GM12878 (cell line): ENCODE measurements around the gene PI16. TPM values are rescaled to one million over a fixed set of nuclear protein-coding genes. Genes with fewer than 3 reads are reported as not detected.
A peak's percentile ranks its signal among the peaks of the same experiment; 100 is the strongest.

Source experiments
- ATAC-seq: fragments of 200-7000 bp; cut with Tn5 transposase; 3 replicates; pipeline ENCODE4 v1.9.1; 2020; ENCODE audit warnings: mild to moderate bottlenecking, moderate library complexity
- BruUV-seq: library from RNA; stranded (reverse); fragments of 400-500 nt; replicated peaks from 2 replicates; lab custom pipeline; 2021; lab: Mats Ljungman, UMichigan
- CTCF ChIA-PET: fragments of 300-600 bp; sonication (Branson Sonifier 250); formaldehyde crosslinking; extraction: SDS; loops from one replicate; lab custom pipeline; 2021; ENCODE audit warnings: inconsistent platforms; lab: Yijun Ruan, JAX
- POLR2A ChIA-PET: fragments of 350-600 bp; formaldehyde crosslinking; extraction: SDS; loops from one replicate; lab custom pipeline; 2021; ENCODE audit warnings: inconsistent platforms; lab: Charles Lee
- RAD21 ChIA-PET: fragments of 300-600 bp; sonication (Branson Sonifier 250); formaldehyde crosslinking; loops from one replicate; lab custom pipeline; 2023; ENCODE audit warnings: antibody characterized with exemption; ENCODE audit not compliant: unreplicated experiment; lab: Charles Lee
- SMC1A ChIA-PET: fragments of 300-600 bp; sonication (Branson Sonifier 250); formaldehyde crosslinking; loops from one replicate; lab custom pipeline; 2023; ENCODE audit not compliant: unreplicated experiment, uncharacterized antibody; lab: Charles Lee
- DNase-seq: peaks from one replicate; pipeline ENCODE4 v3.0.0-alpha.2; 2011; ENCODE audit warnings: low read depth, low spot score
- FAIRE-seq: peaks from 3 replicates; lab custom pipeline; 2011; peaks lifted over from hg19 to GRCh38; lab: Jason Lieb, UNC
- H2AFZ ChIP-seq: 2 replicates; pipeline ENCODE4 v1.6.0; 2011; ENCODE audit warnings: low read depth, low read length, control low read depth; ENCODE audit not compliant: control insufficient read depth
- H3K27ac ChIP-seq: 2 replicates; pipeline ENCODE4 v1.5.1; 2011; ENCODE audit warnings: control low read depth; ENCODE audit not compliant: control insufficient read depth, insufficient read depth
- H3K27me3 ChIP-seq, 2 experiments: replicated peaks in 1 of 2; 2 replicates each; pipeline versions ENCODE4 v1.6.0 to v1.6.1; 2011; ENCODE audit warnings: low read length in 1 of 2; ENCODE audit not compliant: control insufficient read depth in 2 of 2, insufficient read depth in 2 of 2
- H3K36me3 ChIP-seq, 2 experiments: 2 replicates each; pipeline ENCODE4 v1.5.1; 2011; ENCODE audit warnings: low read length in 1 of 2; ENCODE audit not compliant: control insufficient read depth in 2 of 2, insufficient read depth in 2 of 2
- H3K4me1 ChIP-seq: 2 replicates; pipeline ENCODE4 v1.6.1; 2011; ENCODE audit warnings: mild to moderate bottlenecking, low read length, moderate library complexity, mixed read lengths; ENCODE audit not compliant: control insufficient read depth, insufficient read depth
- H3K4me2 ChIP-seq: 2 replicates; pipeline ENCODE4 v1.6.0; 2011; ENCODE audit warnings: control low read depth; ENCODE audit not compliant: control insufficient read depth, insufficient read depth
- H3K4me3 ChIP-seq: fragments of 200-600 bp; sonication (generic); 2 replicates; pipeline ENCODE4 v1.5.1; 2016
- H3K79me2 ChIP-seq: 2 replicates; pipeline ENCODE4 v1.6.0; 2011; ENCODE audit warnings: low read length; ENCODE audit not compliant: control insufficient read depth, insufficient read depth
- H3K9ac ChIP-seq: 2 replicates; pipeline ENCODE4 v1.8.0; 2011; ENCODE audit warnings: low read length, control low read depth, mixed read lengths; ENCODE audit not compliant: control insufficient read depth, insufficient read depth
- H3K9me3 ChIP-seq: replicated peaks from 3 replicates; pipeline ENCODE4 v1.5.1; 2011; ENCODE audit warnings: mild to moderate bottlenecking, low read length; ENCODE audit not compliant: control insufficient read depth, insufficient read depth
- H4K20me1 ChIP-seq: 2 replicates; pipeline ENCODE4 v1.6.0; 2011; ENCODE audit not compliant: control insufficient read depth, insufficient read depth
- CHD4 ChIP-seq: fragments of 200-600 bp; sonication (generic); IDR thresholded peaks from 2 replicates; pipeline ENCODE4 v1.6.1; 2016; ENCODE audit warnings: mild to moderate bottlenecking
- DPF2 ChIP-seq: fragments of 450-650 bp; IDR thresholded peaks from 2 replicates; pipeline ENCODE4 v1.6.1; 2017; ENCODE audit warnings: mild to moderate bottlenecking
- EGR1 ChIP-seq, 2 experiments: IDR thresholded peaks; 1 replicate in 1 of 2; 2 replicates in 1 of 2; pipeline ENCODE4 v1.6.1; 2011 to 2012; ENCODE audit warnings: low read depth in 2 of 2, low read length in 2 of 2, borderline replicate concordance in 1 of 2, mild to moderate bottlenecking in 1 of 2, moderate library complexity in 1 of 2
- ESRRA ChIP-seq: IDR thresholded peaks from 2 replicates; pipeline ENCODE4 v1.6.1; 2012; ENCODE audit warnings: mild to moderate bottlenecking, low read length, improper control_type of control experiment
- EZH2 ChIP-seq: IDR thresholded peaks from 2 replicates; pipeline ENCODE4 v1.6.1; 2012; ENCODE audit warnings: low read depth, mild to moderate bottlenecking, control low read depth, inconsistent platforms, low read length, borderline replicate concordance; ENCODE audit not compliant: control insufficient read depth
- FOXM1 ChIP-seq: IDR thresholded peaks from 2 replicates; pipeline ENCODE4 v1.6.1; 2012; ENCODE audit warnings: low read depth, mild to moderate bottlenecking, inconsistent platforms, low read length, moderate library complexity
- GATAD2B ChIP-seq: fragments of 450-650 bp; conservative IDR thresholded peaks from 2 replicates; pipeline ENCODE4 v1.6.1; 2017; ENCODE audit warnings: low read depth, mild to moderate bottlenecking, moderate library complexity
- IKZF1 ChIP-seq: fragments of 450-650 bp; conservative IDR thresholded peaks from 2 replicates; pipeline ENCODE4 v1.6.1; 2017; ENCODE audit warnings: antibody characterized with exemption, mild to moderate bottlenecking
- RELA ChIP-seq: fragments of 450-650 bp; IDR thresholded peaks from 2 replicates; pipeline ENCODE4 v1.8.0; 2014; ENCODE audit warnings: borderline replicate concordance; ENCODE audit not compliant: partially characterized antibody
- RUNX3 ChIP-seq: IDR thresholded peaks from 2 replicates; pipeline ENCODE4 v1.6.1; 2012; ENCODE audit warnings: low read length, inconsistent platforms
- SMARCA5 ChIP-seq: fragments of 450-650 bp; IDR thresholded peaks from 2 replicates; pipeline ENCODE4 v1.6.1; 2017; ENCODE audit warnings: mild to moderate bottlenecking
- TARDBP ChIP-seq: IDR thresholded peaks from 2 replicates; pipeline ENCODE4 v1.6.1; 2016; ENCODE audit warnings: borderline replicate concordance
- WRNIP1 ChIP-seq: IDR thresholded peaks from 2 replicates; pipeline ENCODE4 v1.6.1; 2011; ENCODE audit warnings: low read depth, low read length, improper control_type of control experiment, borderline replicate concordance
- ZNF622 ChIP-seq: fragments of 450-650 bp; IDR thresholded peaks from 2 replicates; pipeline ENCODE4 v1.6.1; 2017; ENCODE audit warnings: mild to moderate bottlenecking, inconsistent platforms
- WGBS: methylation state at CpG from one replicate; pipeline ENCODE4 v1.1.6; 2016; ENCODE audit warnings: low lambda C conversion rate; ENCODE audit not compliant: insufficient replicate concordance, insufficient coverage; ENCODE audit errors: missing lambda C conversion rate; 5-methylcytosine and 5-hydroxymethylcytosine counted together
- in situ Hi-C: fragments of 300-500 bp; cut with MboI; formaldehyde crosslinking; loops from 9 replicates; pipeline ENCODE4 v1.14.3; 2018; ENCODE audit warnings: mixed read lengths
- intact Hi-C: fragments of 100-400 bp; cut with micrococcal nuclease; formaldehyde crosslinking; loops from one replicate; pipeline ENCODE4 v1.14.2; 2022; ENCODE audit not compliant: unreplicated experiment
- polyA plus RNA-seq, 11 experiments: library from polyadenylated mRNA; depleted of rRNA in 4 of 11; unstranded in 6 of 11; stranded (reverse) in 5 of 11; fragments of >200 nt; fragmentation: Nextera tagmentation in 4 of 11; fragmentation: Illumina TruSeq in 1 of 11; extraction: Ambion mirVana in 4 of 11; extraction: Trizol in 1 of 11; gene quantifications; 1 replicate in 1 of 11; 2 replicates in 10 of 11; pipeline versions ENCODE4 v1.2.1 to v1.2.3, GENCODE V29; 2011 to 2016; ENCODE audit warnings: inconsistent platforms in 2 of 11, missing spikeins in 2 of 11, low read depth in 1 of 11
- total RNA-seq, 4 experiments: library from RNA; depleted of rRNA in 3 of 4; stranded (reverse); fragments of >200 nt in 3 of 4; fragmentation: Illumina TruSeq in 1 of 4; extraction: Trizol in 1 of 4; gene quantifications; 2 replicates each; pipeline versions ENCODE4 v1.2.1 to v1.2.3, GENCODE V29; 2013 to 2021
- TF ChIP-seq, protein P1 (sequence below): fragments of 450-650 bp; IDR thresholded peaks from 2 replicates; pipeline ENCODE4 v1.6.1; 2017; ENCODE audit warnings: mild to moderate bottlenecking, low read depth, inconsistent platforms; ENCODE audit not compliant: poor library complexity, severe bottlenecking
- TF ChIP-seq, protein P2 (sequence below): fragments of 450-650 bp; conservative IDR thresholded peaks from 2 replicates; pipeline ENCODE4 v1.6.1; 2017; ENCODE audit warnings: mild to moderate bottlenecking, moderate library complexity
- TF ChIP-seq, protein P3 (sequence below): fragments of 450-650 bp; IDR thresholded peaks from 2 replicates; pipeline ENCODE4 v1.6.1; 2017; ENCODE audit warnings: low read depth, mild to moderate bottlenecking, moderate library complexity

The PI16 gene
- total and polyA plus RNA-seq, 10 of the 15 experiments (the other 5 are each of a cell fraction or from before 2014, with no cell fraction given), result 0.08 to 0.12 TPM; not detected in 8

DNA sequence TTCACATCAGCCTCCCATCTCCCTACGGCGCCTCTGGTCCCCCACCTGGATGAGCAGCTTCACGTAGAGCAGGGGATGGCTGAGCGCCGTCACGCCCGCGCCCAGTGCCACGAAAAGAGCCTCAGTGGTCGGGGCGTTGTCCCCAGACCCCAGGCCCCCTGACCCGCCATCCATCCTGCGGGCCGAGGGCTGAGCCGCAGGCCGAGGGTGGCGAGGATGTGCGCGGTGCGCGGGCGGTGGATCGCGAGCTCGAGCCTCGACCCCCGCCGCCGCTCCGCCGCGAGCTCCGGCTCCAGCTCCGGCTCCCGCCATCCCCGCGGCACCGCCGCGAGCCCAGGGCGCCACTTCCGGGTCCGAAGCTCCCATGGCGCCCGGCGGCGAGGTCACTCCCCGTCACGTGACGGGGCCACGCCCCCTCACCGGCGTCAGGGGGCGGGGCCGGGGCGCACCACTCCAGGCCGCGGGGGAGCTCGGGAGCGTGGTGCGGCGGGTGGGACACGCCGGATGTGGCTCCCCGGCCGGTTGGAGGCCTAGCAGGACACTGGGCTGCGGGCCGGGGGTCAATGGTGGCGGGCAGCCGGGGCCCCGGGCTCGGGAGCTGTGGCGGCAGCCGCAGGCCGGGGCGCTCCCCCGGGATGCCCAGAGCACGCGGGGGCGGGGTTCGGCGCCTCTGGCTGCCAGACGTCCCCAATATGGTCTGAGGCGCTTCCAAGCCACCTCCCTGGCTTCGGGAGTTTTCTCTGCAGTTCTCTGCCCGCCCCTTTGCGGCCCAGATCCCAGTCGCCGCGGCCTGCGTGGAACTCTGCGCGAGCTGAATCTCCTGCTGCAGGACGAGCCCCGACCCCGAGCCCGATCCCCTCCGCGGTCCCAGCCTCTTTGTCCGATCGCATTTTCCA is 31.5 kb downstream of the PI16 start, which contains the start of gene MTCH1:
TSS of gene MTCH1 (minus strand) at position 389 of the 896 bp plus-strand sequence. CDS start at position 366, 23 bp downstream.
- Histone ChIP-seq H2AFZ (peak within 1 kb of the TSS; percentile 87), H3K4me1 (peaks cover 9% of the 10 kb centered on the region), H3K9ac (peak within 1 kb of the TSS; percentile 94), H3K9me3 (no peaks in the 10 kb centered on the region), H3K36me3 (peaks cover 2 to 8% of the 10 kb centered on the region in 2 experiments; a peak in 3 of 4 replicates), H3K4me3 (peak within 1 kb of the TSS; percentile 93), H3K27ac (peak within 1 kb of the TSS; percentile 90), H3K27me3 (no peaks in the 10 kb centered on the region; a peak in 1 of 4 replicates), H3K4me2 (peak within 1 kb of the TSS; percentile 85), H4K20me1 (0 out of 2 replicates have a peak, but pooled peaks cover 2% of the 10 kb centered on the region), H3K79me2 (peaks cover 50% of the 10 kb centered on the region)
- BruUV-seq, result no TSS peak
- peak; percentile 93 for ATAC-seq
- FAIRE-seq, result peak; percentile 54
- in situ Hi-C loops (no loop called here), intact Hi-C loops (loop anchor here (2.0 kb wide), 1 partner anchor 21 kb away; no protein-coding TSS in a partner anchor)
- CTCF ChIA-PET, result interaction anchor here (0.5 to 1.4 kb wide), 10 partner anchors 8 to 399 kb away, joined by 3 to 10 read pairs (median 3); partner anchors contain the start of gene C6orf89
- DNase-seq, result peak; percentile 43
- SMC1A ChIA-PET, result interaction anchor here (0.8 to 5.0 kb wide), 5 partner anchors 14 to 101 kb away, joined by 3 to 32 read pairs (median 4); partner anchors contain the start of gene C6orf89
- POLR2A ChIA-PET, result interaction anchor here (1.0 to 4.9 kb wide), 10 partner anchors 16 to 271 kb away, joined by 3 to 74 read pairs (median 5); partner anchors contain the start of genes C6orf89, FGD2 and TBC1D22B
- 1% methylated on average over 83 of the region's 101 CpGs for WGBS
- RAD21 ChIA-PET, result interaction anchor here (0.7 to 3.7 kb wide), 9 partner anchors 8 to 580 kb away, joined by 3 to 42 read pairs (median 4); partner anchors contain the start of genes C6orf89 and FGD2
- TF ChIP-seq FOXM1 (no peak), ESRRA (no peak), IKZF1 (peak; percentile 94), RUNX3 (peak; percentile 51), SMARCA5 (peak; percentile 87; the same call in 1 of the 2 replicates), EZH2 (no peak), CHD4 (no peak), TARDBP (no peak), EGR1 (IDR thresholded peaks at IDR 0.05; ENCODE audit: borderline replicate concordance in 1 of 2, low read depth in 2 of 2, low read length in 2 of 2) (peak in 1 of 2 experiments; percentile 75; a peak in 2 of 3 replicates), WRNIP1 (no peak), GATAD2B (peak; percentile 97), ZNF622 (no peak), DPF2 (peak; percentile 96), RELA (no peak)
- TF ChIP-seq, protein P1, sequence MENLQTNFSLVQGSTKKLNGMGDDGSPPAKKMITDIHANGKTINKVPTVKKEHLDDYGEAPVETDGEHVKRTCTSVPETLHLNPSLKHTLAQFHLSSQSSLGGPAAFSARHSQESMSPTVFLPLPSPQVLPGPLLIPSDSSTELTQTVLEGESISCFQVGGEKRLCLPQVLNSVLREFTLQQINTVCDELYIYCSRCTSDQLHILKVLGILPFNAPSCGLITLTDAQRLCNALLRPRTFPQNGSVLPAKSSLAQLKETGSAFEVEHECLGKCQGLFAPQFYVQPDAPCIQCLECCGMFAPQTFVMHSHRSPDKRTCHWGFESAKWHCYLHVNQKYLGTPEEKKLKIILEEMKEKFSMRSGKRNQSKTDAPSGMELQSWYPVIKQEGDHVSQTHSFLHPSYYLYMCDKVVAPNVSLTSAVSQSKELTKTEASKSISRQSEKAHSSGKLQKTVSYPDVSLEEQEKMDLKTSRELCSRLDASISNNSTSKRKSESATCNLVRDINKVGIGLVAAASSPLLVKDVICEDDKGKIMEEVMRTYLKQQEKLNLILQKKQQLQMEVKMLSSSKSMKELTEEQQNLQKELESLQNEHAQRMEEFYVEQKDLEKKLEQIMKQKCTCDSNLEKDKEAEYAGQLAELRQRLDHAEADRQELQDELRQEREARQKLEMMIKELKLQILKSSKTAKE, result no peak
- TF ChIP-seq, protein P2, sequence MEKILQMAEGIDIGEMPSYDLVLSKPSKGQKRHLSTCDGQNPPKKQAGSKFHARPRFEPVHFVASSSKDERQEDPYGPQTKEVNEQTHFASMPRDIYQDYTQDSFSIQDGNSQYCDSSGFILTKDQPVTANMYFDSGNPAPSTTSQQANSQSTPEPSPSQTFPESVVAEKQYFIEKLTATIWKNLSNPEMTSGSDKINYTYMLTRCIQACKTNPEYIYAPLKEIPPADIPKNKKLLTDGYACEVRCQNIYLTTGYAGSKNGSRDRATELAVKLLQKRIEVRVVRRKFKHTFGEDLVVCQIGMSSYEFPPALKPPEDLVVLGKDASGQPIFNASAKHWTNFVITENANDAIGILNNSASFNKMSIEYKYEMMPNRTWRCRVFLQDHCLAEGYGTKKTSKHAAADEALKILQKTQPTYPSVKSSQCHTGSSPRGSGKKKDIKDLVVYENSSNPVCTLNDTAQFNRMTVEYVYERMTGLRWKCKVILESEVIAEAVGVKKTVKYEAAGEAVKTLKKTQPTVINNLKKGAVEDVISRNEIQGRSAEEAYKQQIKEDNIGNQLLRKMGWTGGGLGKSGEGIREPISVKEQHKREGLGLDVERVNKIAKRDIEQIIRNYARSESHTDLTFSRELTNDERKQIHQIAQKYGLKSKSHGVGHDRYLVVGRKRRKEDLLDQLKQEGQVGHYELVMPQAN, result peak; percentile 91
- TF ChIP-seq, protein P3, sequence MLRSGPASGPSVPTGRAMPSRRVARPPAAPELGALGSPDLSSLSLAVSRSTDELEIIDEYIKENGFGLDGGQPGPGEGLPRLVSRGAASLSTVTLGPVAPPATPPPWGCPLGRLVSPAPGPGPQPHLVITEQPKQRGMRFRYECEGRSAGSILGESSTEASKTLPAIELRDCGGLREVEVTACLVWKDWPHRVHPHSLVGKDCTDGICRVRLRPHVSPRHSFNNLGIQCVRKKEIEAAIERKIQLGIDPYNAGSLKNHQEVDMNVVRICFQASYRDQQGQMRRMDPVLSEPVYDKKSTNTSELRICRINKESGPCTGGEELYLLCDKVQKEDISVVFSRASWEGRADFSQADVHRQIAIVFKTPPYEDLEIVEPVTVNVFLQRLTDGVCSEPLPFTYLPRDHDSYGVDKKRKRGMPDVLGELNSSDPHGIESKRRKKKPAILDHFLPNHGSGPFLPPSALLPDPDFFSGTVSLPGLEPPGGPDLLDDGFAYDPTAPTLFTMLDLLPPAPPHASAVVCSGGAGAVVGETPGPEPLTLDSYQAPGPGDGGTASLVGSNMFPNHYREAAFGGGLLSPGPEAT, result no peak
